Endothelial cell (in vitro differentiated cells): Measurements from ENCODE around the gene CDKN2D. TPM values are rescaled to one million over a fixed set of nuclear protein-coding genes. Genes with fewer than 3 reads are reported as not detected.

Experiments used
- DNase-seq: peaks from one replicate; pipeline ENCODE4 v3.0.0; 2021; ENCODE audit warnings: low spot score
- H3K27ac Mint-ChIP-seq: one replicate; pipeline ENCODE4 v1.8.0; 2021; ENCODE audit warnings: mixed read lengths, inconsistent platforms; ENCODE audit not compliant: unreplicated experiment
- H3K27me3 Mint-ChIP-seq: one replicate; pipeline ENCODE4 v1.8.0; 2021; ENCODE audit warnings: mild to moderate bottlenecking, moderate library complexity, mixed read lengths, inconsistent platforms; ENCODE audit not compliant: unreplicated experiment
- H3K36me3 Mint-ChIP-seq: one replicate; pipeline ENCODE4 v1.8.0; 2021; ENCODE audit warnings: mild to moderate bottlenecking, low read depth, mixed read lengths, inconsistent platforms; ENCODE audit not compliant: unreplicated experiment
- H3K4me1 Mint-ChIP-seq: one replicate; pipeline ENCODE4 v1.8.0; 2021; ENCODE audit warnings: mild to moderate bottlenecking, mixed read lengths, inconsistent platforms; ENCODE audit not compliant: unreplicated experiment
- H3K4me3 Mint-ChIP-seq: one replicate; pipeline ENCODE4 v1.8.0; 2021; ENCODE audit warnings: mild to moderate bottlenecking, mixed read lengths, inconsistent platforms; ENCODE audit not compliant: unreplicated experiment
- H3K9me3 Mint-ChIP-seq: one replicate; pipeline ENCODE4 v1.8.0; 2021; ENCODE audit warnings: mixed read lengths, inconsistent platforms; ENCODE audit not compliant: unreplicated experiment
- total RNA-seq: library from RNA; stranded (reverse); fragmentation: NEBNext Ultra II Directional; extraction: Animal tissue kit (Norgen Biotek cat#: 25700); gene quantifications from one replicate; pipeline ENCODE4 v1.2.1, GENCODE V29; 2021; ENCODE audit not compliant: unreplicated experiment
- TF ChIP-seq, protein P1 (sequence below): fragments of 200-600 bp; sonication (generic); IDR thresholded peaks from one replicate; pipeline ENCODE4 v1.5.0; 2021; ENCODE audit warnings: antibody characterized with exemption; ENCODE audit not compliant: unreplicated experiment

The CDKN2D gene
- total RNA-seq, 1 donor from 2014 or later, result 8.1 TPM

DNA sequence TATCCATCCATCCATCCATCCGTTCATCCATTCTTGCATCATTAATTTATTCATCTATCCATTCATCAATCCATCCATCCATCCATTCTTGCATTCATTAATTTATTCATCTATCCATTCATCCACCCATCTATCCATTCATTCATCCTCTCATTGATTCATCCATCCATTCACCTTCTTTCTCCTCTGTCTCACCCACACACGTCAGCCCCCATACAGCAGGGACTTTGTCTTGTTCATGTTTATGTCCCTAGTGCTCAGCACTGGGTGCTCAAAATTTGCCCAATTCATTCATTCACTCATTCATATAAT is 19.0 kb upstream of the CDKN2D start:
- Mint-ChIP-seq H3K36me3 (no peaks in the 10 kb centered on the region), H3K4me1 (peaks cover 10% of the 10 kb centered on the region), H3K9me3 (no peaks in the 10 kb centered on the region), H3K4me3 (peak overlapping the region; percentile 42), H3K27ac (peak overlapping the region; percentile 0), H3K27me3 (peaks cover 4% of the 10 kb centered on the region)
- no peak for DNase-seq
- TF ChIP-seq, protein P1, sequence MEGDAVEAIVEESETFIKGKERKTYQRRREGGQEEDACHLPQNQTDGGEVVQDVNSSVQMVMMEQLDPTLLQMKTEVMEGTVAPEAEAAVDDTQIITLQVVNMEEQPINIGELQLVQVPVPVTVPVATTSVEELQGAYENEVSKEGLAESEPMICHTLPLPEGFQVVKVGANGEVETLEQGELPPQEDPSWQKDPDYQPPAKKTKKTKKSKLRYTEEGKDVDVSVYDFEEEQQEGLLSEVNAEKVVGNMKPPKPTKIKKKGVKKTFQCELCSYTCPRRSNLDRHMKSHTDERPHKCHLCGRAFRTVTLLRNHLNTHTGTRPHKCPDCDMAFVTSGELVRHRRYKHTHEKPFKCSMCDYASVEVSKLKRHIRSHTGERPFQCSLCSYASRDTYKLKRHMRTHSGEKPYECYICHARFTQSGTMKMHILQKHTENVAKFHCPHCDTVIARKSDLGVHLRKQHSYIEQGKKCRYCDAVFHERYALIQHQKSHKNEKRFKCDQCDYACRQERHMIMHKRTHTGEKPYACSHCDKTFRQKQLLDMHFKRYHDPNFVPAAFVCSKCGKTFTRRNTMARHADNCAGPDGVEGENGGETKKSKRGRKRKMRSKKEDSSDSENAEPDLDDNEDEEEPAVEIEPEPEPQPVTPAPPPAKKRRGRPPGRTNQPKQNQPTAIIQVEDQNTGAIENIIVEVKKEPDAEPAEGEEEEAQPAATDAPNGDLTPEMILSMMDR, result no peak

DNA sequence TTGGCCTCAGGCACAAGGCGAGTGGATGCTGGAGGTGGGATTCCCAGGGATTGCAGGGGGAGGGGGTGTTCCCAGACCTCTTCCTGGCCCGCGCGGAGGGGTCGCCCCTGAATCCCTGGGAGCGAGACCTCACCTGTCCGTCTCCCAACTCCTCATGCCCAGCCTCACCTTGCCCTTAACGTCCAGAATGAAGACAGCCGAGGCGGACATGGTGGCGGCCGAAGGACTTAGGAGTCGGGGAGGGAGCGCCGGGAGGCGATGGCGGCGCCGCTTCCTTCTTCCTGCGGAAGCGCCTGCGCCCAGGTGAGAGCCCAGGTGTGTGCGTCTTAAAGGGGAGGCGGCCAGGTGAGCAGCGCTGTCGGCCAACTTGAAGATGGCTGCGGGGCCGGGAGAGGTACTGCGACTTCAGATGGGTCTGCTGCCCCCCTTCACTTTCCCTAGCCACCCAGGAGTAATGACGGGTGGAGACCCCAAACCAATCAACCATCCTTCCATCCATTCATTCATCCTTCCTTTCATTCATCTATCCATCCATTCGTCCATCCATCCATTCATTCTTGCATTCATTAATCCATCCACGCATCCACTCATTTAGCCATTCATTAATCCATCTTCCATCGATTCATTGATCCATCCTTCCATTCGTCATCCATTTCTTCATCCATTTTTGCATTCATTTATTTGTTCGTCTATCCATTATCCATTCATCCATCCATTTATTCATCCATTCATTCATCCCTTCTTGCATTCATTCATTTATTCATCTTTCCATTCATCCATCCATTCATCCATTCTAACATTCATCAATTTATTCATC is 18.5 kb upstream of the CDKN2D start, which contains the start of gene AP1M2:
Gene AP1M2 (minus strand): TSS at position 291 of the 817 bp plus-strand sequence. CDS start 81 bp downstream, at position 210.
- no peaks in the 10 kb centered on the region for H3K36me3 Mint-ChIP-seq
- H3K27me3 Mint-ChIP-seq, result peaks cover 4% of the 10 kb centered on the region
- DNase-seq, result no peak
- H3K27ac Mint-ChIP-seq, result peak within 1 kb of the TSS; percentile 0
- no peaks in the 10 kb centered on the region for H3K9me3 Mint-ChIP-seq
- TF ChIP-seq, protein P1, result no peak
- H3K4me1 Mint-ChIP-seq, result peaks cover 10% of the 10 kb centered on the region
- peak within 1 kb of the TSS; percentile 42 for H3K4me3 Mint-ChIP-seq

DNA sequence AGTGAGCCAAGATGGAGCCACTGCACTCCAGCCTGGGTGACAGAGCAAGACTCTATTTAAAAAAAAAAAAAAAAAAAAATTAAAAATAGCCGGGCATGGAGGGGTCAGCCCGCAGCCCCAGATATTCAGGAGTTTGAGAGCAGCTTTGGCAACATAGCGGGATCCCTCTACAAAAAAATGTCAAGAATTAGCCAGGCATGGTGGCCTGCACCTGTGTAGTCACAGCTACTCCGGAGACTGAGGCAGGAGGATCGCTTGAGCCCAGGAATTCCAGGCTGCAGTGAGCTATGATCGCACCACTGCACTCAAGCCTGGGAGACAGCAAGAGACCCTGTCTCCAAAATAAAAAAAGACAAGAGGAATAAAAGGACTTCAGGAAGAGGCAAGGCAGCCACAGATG is 17.6 kb upstream of the CDKN2D start:
- Mint-ChIP-seq H3K36me3 (no peaks in the 10 kb centered on the region), H3K27me3 (peaks cover 4% of the 10 kb centered on the region), H3K4me3 (peak overlapping the region; percentile 31), H3K9me3 (no peaks in the 10 kb centered on the region), H3K4me1 (peaks cover 10% of the 10 kb centered on the region), H3K27ac (no peak overlapping the region)
- TF ChIP-seq, protein P1, result no peak
- no peak for DNase-seq

DNA sequence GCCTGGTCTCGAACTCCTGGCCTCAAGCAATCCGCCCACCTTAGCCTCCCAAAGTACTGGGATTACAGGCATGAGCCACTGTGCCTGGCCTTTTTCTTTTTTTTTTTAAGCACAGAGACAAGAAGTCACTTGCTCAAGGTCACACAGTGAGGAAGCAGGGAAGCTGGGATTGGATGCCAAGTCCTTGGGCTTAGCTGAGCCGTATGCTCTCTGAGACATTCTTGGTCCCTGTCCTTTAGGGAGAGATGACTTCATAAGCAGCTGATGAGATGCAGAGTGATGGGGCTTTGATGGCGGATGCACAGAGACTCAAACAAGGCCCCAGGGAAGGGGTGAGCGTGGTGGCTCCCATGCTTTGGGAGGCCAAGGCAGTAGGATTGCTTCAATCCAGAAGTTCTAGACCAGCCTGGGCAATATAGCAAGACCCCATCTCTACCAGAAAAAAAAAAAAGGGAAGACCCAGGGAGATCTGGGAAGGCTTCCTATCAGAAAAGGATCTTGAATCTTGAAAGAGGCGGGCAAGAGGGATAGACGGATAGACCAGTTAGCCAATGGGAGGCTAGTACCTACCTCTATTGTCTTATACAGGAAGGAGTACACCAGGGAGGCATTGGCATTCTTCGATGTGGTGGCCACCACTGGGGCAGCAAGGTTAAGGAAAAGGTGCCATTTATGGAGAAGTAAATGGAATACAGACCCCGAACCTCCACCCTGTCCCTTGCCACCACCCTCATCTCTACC is 14.4 kb upstream of the CDKN2D start:
- no peaks in the 10 kb centered on the region for H3K9me3 Mint-ChIP-seq
- peaks cover 4% of the 10 kb centered on the region for H3K27me3 Mint-ChIP-seq
- H3K4me3 Mint-ChIP-seq, result no peak overlapping the region
- no peak overlapping the region for H3K27ac Mint-ChIP-seq
- no peaks in the 10 kb centered on the region for H3K36me3 Mint-ChIP-seq
- H3K4me1 Mint-ChIP-seq, result peaks cover 10% of the 10 kb centered on the region
- TF ChIP-seq, protein P1, result no peak
- DNase-seq, result no peak

DNA sequence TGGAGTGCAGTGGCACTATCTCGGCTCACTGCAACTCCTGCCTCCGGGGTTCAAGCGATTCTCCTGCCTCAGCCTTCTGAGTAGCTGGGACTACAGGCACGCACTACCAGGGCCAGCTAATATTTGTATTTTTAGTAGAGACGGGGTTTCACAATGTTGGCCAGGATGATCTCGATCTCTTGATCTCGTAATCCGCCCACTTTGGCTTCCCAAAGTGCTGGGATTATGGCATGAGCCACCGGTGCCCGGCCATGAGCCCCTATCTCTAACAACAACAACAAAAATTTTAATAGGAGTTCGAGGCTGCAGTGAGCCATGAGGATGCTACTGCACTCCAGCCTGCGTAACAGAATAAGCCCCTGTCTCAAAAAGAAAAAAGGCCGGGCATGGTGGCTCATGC is 13.3 kb upstream of the CDKN2D start:
- no peaks in the 10 kb centered on the region for H3K9me3 Mint-ChIP-seq
- TF ChIP-seq, protein P1, result no peak
- no peak for DNase-seq
- H3K27me3 Mint-ChIP-seq, result no peaks in the 10 kb centered on the region
- H3K4me1 Mint-ChIP-seq, result peaks cover 6% of the 10 kb centered on the region
- H3K27ac Mint-ChIP-seq, result no peak overlapping the region
- no peaks in the 10 kb centered on the region for H3K36me3 Mint-ChIP-seq
- no peak overlapping the region for H3K4me3 Mint-ChIP-seq
